ENCODE results near the gene AK2. TPM values are rescaled to one million over a fixed set of nuclear protein-coding genes. Genes with fewer than 3 reads are reported as not detected.

The AK2 gene
- total RNA-seq, 4 donors from 2014 or later = 70.2 to 108 (median 80.7) TPM

DNA sequence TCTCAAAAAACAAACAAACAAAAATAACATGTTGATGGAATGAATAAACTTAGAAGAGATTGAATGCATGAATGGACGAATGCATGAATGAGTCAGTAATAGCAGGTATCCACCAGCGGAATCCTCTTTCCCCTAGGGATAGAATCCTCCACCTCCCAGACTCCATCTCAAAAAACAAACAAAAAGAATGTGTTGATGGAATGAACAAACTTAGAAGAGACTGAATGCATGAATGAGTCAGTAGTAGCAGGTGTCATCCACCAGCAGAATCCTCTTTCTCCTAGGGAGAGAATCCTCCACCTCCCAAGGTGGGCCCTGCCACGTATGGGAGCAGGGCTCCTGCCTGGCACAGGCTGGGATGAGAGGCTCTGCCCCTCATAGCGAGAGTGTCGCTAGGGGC lies 45.3 kb downstream of the AK2 start:
- H3K27me3 ChIP-seq = no peaks in the 10 kb centered on the region
- TF ChIP-seq POLR2AphosphoS5 (IDR thresholded peaks at IDR 0.05) = no peak
- TF ChIP-seq POLR2A (IDR thresholded peaks at IDR 0.05; ENCODE audit: low read depth) = no peak
- TF ChIP-seq EP300 (IDR thresholded peaks at IDR 0.05) = no peak
- TF ChIP-seq, protein P1, sequence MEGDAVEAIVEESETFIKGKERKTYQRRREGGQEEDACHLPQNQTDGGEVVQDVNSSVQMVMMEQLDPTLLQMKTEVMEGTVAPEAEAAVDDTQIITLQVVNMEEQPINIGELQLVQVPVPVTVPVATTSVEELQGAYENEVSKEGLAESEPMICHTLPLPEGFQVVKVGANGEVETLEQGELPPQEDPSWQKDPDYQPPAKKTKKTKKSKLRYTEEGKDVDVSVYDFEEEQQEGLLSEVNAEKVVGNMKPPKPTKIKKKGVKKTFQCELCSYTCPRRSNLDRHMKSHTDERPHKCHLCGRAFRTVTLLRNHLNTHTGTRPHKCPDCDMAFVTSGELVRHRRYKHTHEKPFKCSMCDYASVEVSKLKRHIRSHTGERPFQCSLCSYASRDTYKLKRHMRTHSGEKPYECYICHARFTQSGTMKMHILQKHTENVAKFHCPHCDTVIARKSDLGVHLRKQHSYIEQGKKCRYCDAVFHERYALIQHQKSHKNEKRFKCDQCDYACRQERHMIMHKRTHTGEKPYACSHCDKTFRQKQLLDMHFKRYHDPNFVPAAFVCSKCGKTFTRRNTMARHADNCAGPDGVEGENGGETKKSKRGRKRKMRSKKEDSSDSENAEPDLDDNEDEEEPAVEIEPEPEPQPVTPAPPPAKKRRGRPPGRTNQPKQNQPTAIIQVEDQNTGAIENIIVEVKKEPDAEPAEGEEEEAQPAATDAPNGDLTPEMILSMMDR (IDR thresholded peaks at IDR 0.05) = no peak
- peak overlapping the region in 3 of 4 donors; percentile 33 to 52 (median 50) for H3K27ac ChIP-seq (replicated peaks in 1 of 4)
- 87% methylated on average over 5 of the region's 5 CpGs for whole genome bisulfite sequencing
- no peaks in the 10 kb centered on the region for H3K36me3 ChIP-seq
- no peak for DNase-seq (ENCODE audit: extremely low spot score)
- H3K4me1 ChIP-seq = peaks cover 32 to 40% (median 39%) of the 10 kb centered on the region in 4 donors
- H3K4me3 ChIP-seq = no peak overlapping the region
- intact Hi-C loops (cut with DNase I) = no loop called here
- no peaks in the 10 kb centered on the region for H3K9me3 ChIP-seq

DNA sequence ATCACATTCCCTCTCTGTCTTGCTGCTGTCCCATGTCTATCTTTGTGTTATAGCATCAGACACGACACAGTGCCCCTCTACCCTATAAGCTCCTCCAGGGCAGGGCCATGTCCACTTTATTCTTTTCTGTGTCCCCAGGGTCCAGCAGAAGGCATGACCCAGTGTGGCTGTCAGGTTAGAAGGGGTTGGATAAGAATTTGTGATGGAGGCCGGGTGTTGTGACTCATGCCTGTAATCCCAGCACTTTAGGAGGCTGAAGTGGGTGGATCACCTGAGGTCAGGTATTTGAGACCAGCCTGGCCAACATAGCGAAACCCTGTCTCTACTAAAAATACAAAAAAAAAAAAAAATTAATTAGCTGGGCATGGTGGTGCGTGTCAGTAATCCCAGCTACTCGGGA lies 45.8 kb downstream of the AK2 start:
- Histone ChIP-seq H3K4me3 (no peak overlapping the region), H3K36me3 (no peaks in the 10 kb centered on the region), H3K4me1 (peaks cover 32 to 40% (median 39%) of the 10 kb centered on the region in 4 donors), H3K27me3 (no peaks in the 10 kb centered on the region), H3K27ac (replicated peaks in 1 of 4) (no peak overlapping the region), H3K9me3 (no peaks in the 10 kb centered on the region)
- TF ChIP-seq EP300 (IDR thresholded peaks at IDR 0.05) (no peak), POLR2AphosphoS5 (IDR thresholded peaks at IDR 0.05) (no peak)
- DNase-seq (ENCODE audit: extremely low spot score) = no peak
- 89% methylated on average over 5 of the region's 5 CpGs for WGBS
- intact Hi-C loops (cut with DNase I) = no loop called here

DNA sequence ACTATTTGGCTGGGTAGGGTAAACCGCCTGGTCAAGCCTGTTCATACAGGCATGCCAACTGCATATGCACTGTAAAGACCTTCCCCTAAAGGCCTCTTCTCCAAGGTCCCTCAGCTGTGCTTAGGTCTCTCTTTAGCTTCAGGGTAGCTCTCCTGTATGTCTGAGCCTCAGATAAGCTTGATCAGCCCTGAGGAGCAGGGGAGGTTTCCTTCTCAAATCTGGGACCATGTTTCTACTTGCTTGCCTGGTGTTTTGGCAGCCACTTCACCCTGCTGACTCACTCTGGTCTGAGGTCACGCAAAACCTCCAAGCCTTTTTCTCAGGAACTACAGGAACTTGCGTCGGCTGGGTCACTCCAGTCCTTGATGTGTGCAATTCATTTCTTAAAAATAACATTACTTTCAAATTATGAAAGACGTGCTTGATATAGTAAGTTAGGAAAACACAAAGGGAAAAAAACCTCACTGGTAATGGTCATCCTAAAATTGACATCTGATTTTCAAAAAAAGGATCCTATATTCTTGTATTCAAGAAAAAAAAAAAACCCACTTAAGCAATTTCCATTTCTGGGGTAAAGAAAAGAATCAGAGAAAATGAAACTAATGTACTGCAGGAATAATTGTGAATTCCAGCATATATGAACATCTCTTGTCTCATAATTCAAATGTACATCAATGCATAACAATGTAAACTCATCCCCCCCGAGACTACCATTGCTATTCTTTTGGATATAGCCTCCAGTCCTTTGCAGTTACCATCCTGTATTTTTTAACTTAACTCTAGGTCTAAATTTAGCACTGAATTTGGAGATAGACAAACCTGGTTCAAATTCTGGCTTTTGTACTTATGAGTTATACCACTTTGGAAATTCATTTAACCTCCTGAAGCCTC lies 47.3 kb downstream of the AK2 start:
- no peaks in the 10 kb centered on the region for H3K36me3 ChIP-seq
- no peaks in the 10 kb centered on the region for H3K27me3 ChIP-seq
- 33% methylated on average over 6 of the region's 6 CpGs for WGBS
- no peaks in the 10 kb centered on the region for H3K9me3 ChIP-seq
- H3K4me1 ChIP-seq = peaks cover 37 to 47% (median 39%) of the 10 kb centered on the region in 4 donors
- intact Hi-C loops (cut with DNase I) = no loop called here
- H3K27ac ChIP-seq (replicated peaks in 1 of 4) = peak overlapping the region; percentile 63 to 78 (median 68)
- no peak overlapping the region for H3K4me3 ChIP-seq
- peak; percentile 51 to 79 for TF ChIP-seq POLR2AphosphoS5 (IDR thresholded peaks at IDR 0.05)
- TF ChIP-seq, protein P1 (IDR thresholded peaks at IDR 0.05) = no peak
- peak; percentile 96 for DNase-seq (ENCODE audit: extremely low spot score)

DNA sequence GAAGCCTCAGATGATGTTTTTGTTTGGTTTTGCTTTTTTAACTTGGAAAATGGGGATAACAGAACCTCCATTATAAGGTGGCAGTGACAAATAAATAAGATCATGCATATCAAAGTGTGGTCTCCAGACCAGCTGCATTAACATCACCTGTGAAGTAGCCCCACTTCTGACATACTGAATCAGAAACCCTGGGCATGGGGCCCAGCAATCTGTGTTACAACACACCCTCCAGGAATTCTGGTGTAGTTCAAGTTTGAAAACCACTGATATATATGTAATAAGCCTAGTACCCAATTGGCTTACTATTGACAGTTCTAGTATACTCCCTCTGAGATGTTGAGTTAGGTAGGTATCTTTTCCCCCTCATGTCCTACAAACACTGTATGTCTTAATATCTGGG lies 48.0 kb downstream of the AK2 start:
- no peak for DNase-seq (ENCODE audit: extremely low spot score)
- Histone ChIP-seq H3K36me3 (no peaks in the 10 kb centered on the region), H3K4me1 (peaks cover 39 to 50% (median 42%) of the 10 kb centered on the region in 4 donors), H3K27ac (replicated peaks in 1 of 4) (peak overlapping the region; percentile 63 to 78 (median 68)), H3K27me3 (no peaks in the 10 kb centered on the region), H3K9me3 (no peaks in the 10 kb centered on the region), H3K4me3 (no peak overlapping the region)
- intact Hi-C loops (cut with DNase I) = no loop called here
- TF ChIP-seq POLR2A (IDR thresholded peaks at IDR 0.05; ENCODE audit: low read depth) = no peak
- TF ChIP-seq, protein P1 (IDR thresholded peaks at IDR 0.05) = no peak
- no peak for TF ChIP-seq EP300 (IDR thresholded peaks at IDR 0.05)

DNA sequence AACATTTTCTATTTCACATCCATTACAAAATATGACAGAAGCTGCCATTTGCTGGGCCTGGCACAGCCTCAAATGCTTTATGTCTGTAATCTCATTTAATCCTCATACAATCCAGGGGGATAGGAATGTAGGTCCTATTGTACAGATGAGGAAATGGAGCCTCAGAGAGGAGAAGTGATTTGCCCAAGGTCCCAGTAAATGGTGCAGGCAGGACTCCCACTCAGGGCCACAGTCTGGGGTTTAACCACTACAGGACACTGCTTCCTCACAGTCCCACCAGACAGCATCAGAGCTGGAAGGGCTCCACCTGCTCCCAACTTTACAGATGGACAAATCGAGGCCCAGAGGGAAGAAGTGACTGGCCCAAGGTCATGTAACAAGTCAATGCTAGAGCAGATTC lies 51.5 kb downstream of the AK2 start:
- intact Hi-C loops (cut with DNase I) = no loop called here
- H3K36me3 ChIP-seq = no peaks in the 10 kb centered on the region
- WGBS = 80% methylated on average over 1 of the region's 1 CpG
- peaks cover 22 to 51% (median 30%) of the 10 kb centered on the region in 4 donors for H3K4me1 ChIP-seq
- H3K27me3 ChIP-seq = no peaks in the 10 kb centered on the region
- no peak overlapping the region for H3K27ac ChIP-seq (replicated peaks in 1 of 4)
- no peaks in the 10 kb centered on the region for H3K9me3 ChIP-seq
- DNase-seq (ENCODE audit: extremely low spot score) = no peak
- H3K4me3 ChIP-seq = no peak overlapping the region
- TF ChIP-seq, protein P1 (IDR thresholded peaks at IDR 0.05) = no peak
- TF ChIP-seq POLR2AphosphoS5 (IDR thresholded peaks at IDR 0.05) (no peak), POLR2A (IDR thresholded peaks at IDR 0.05; ENCODE audit: low read depth) (no peak), EP300 (IDR thresholded peaks at IDR 0.05) (no peak)

Data from esophagus muscularis mucosa (tissue), 4 donors.